ENCODE data around the gene PNPO. TPM values are rescaled to one million over a fixed set of nuclear protein-coding genes. Genes with fewer than 3 reads are reported as not detected.

PNPO gene
- total and polyA plus RNA-seq, 2 of the 13 experiments (the other 11 are each of a cell fraction or from before 2014, with no cell fraction given): 47.9 to 63.3 TPM

GRCh38 chr17:47948706-47949196 is 7.4 kb downstream of the PNPO start (continued):
- no peak for TF ChIP-seq SNAPC4 (CRISPR knock-in tag; IDR thresholded peaks at IDR 0.05)
- TF ChIP-seq FOSL2 (CRISPR knock-in tag; IDR thresholded peaks at IDR 0.05): peak; percentile 94
- no peak for TF ChIP-seq BATF2 (CRISPR knock-in tag; IDR thresholded peaks at IDR 0.05)
- TF ChIP-seq STAG1 (CRISPR knock-in tag; IDR thresholded peaks at IDR 0.05): no peak
- TF ChIP-seq RXRA (CRISPR knock-in tag; IDR thresholded peaks at IDR 0.05): peak; percentile 87
- no peak for TF ChIP-seq MBNL3 (CRISPR knock-in tag; conservative IDR thresholded peaks at IDR 0.05)
- TF ChIP-seq ZNF382 (CRISPR knock-in tag; IDR thresholded peaks at IDR 0.05; ENCODE audit: borderline replicate concordance): no peak
- TF ChIP-seq ZFX (CRISPR knock-in tag; IDR thresholded peaks at IDR 0.05; ENCODE audit: low read depth): peak; percentile 50; the same call in 1 of the 2 replicates
- no peak for TF ChIP-seq ZFP41 (CRISPR knock-in tag; IDR thresholded peaks at IDR 0.05; ENCODE audit: borderline replicate concordance)
- peak; percentile 70 for TF ChIP-seq HDAC1 (CRISPR knock-in tag; IDR thresholded peaks at IDR 0.05)
- no peak for TF ChIP-seq ARID3A (IDR thresholded peaks at IDR 0.05; ENCODE audit: low read depth, low read length)
- TF ChIP-seq DPF2 (CRISPR knock-in tag; IDR thresholded peaks at IDR 0.05; ENCODE audit: borderline replicate concordance, low read depth): peak; percentile 61; the same call in 1 of the 2 replicates
- TF ChIP-seq TBP (CRISPR knock-in tag; IDR thresholded peaks at IDR 0.05): no peak
- no peak for TF ChIP-seq MBD4 (IDR thresholded peaks at IDR 0.05; ENCODE audit: borderline replicate concordance, low read length)
- TF ChIP-seq ETV6 (CRISPR knock-in tag; conservative IDR thresholded peaks at IDR 0.05): no peak
- TF ChIP-seq ZKSCAN1 (IDR thresholded peaks at IDR 0.05; ENCODE audit: low read length): no peak
- no peak for TF ChIP-seq ZBTB8A (CRISPR knock-in tag; IDR thresholded peaks at IDR 0.05; ENCODE audit: borderline replicate concordance, low read depth)
- TF ChIP-seq FOXO4 (CRISPR knock-in tag; conservative IDR thresholded peaks at IDR 0.05): no peak
- TF ChIP-seq MED1 (CRISPR knock-in tag; IDR thresholded peaks at IDR 0.05): peak; percentile 79
- no peak for TF ChIP-seq ZNF83 (CRISPR knock-in tag; IDR thresholded peaks at IDR 0.05; ENCODE audit: borderline replicate concordance)
- TF ChIP-seq POLR2A (IDR thresholded peaks at IDR 0.05; ENCODE audit: insufficient read depth in 1 of 2, low read depth in 2 of 2, low read length in 2 of 2): peak in 1 of 2 experiments; percentile 45; a peak in 1 of 4 replicates
- TF ChIP-seq ZNF839 (CRISPR knock-in tag; IDR thresholded peaks at IDR 0.05; ENCODE audit: borderline replicate concordance): no peak
